PC-9 (cell line): ENCODE results near the gene ELP6. TPM values are rescaled to one million over a fixed set of nuclear protein-coding genes. Genes with fewer than 3 reads are reported as not detected.

Experiments used
- Bru-seq: library from RNA; stranded (reverse); fragments of 400-500 nt; gene quantifications from one replicate; lab custom pipeline; 2021; lab: Mats Ljungman, UMichigan
- BruChase-seq, 2 experiments: library from RNA; stranded (reverse); fragments of 400-500 nt; gene quantifications; one replicate each; lab custom pipeline; 2021; lab: Mats Ljungman, UMichigan
- BruUV-seq: library from RNA; stranded (reverse); fragments of 400-500 nt; replicated peaks from 2 replicates; lab custom pipeline; 2021; lab: Mats Ljungman, UMichigan
- CTCF ChIA-PET: fragments of 300-600 bp; sonication (Branson Sonifier 250); formaldehyde crosslinking; loops from one replicate; lab custom pipeline; 2022; ENCODE audit warnings: antibody characterized with exemption; lab: Charles Lee
- POLR2A ChIA-PET: fragments of 300-600 bp; sonication (Branson Sonifier 250); formaldehyde crosslinking; loops from one replicate; lab custom pipeline; 2022; ENCODE audit warnings: antibody characterized with exemption; ENCODE audit not compliant: unreplicated experiment; lab: Charles Lee
- DNase-seq, 2 experiments: peaks; one replicate each; pipeline versions ENCODE4 v3.0.0 to v3.0.0-alpha.2; 2015 to 2022; ENCODE audit warnings: mixed read lengths in 1 of 2
- H2AFZ ChIP-seq: fragments of 200-600 bp; sonication (generic); 2 replicates; pipeline ENCODE4 v1.8.1; 2017; ENCODE audit warnings: antibody characterized with exemption
- H3F3A ChIP-seq: fragments of 200-600 bp; sonication (generic); 2 replicates; pipeline ENCODE4 v1.8.1; 2017; ENCODE audit warnings: antibody characterized with exemption, mild to moderate bottlenecking, low read depth; ENCODE audit not compliant: insufficient read depth
- H3K27ac ChIP-seq: fragments of 200-600 bp; sonication (generic); 2 replicates; pipeline ENCODE4 v1.6.1; 2016; ENCODE audit warnings: mixed run types
- H3K27me3 ChIP-seq: fragments of 200-600 bp; sonication (generic); 2 replicates; pipeline ENCODE4 v1.6.1; 2016; ENCODE audit warnings: low read depth, mixed run types; ENCODE audit not compliant: insufficient read depth
- H3K36me3 ChIP-seq: fragments of 200-600 bp; sonication (generic); 2 replicates; pipeline ENCODE4 v1.6.1; 2016; ENCODE audit warnings: low read depth, mixed run types
- H3K4me1 ChIP-seq: fragments of 200-600 bp; sonication (generic); replicated peaks from 2 replicates; pipeline ENCODE4 v1.6.1; 2016; ENCODE audit warnings: mixed run types; ENCODE audit not compliant: insufficient read depth
- H3K4me2 ChIP-seq: fragments of 200-600 bp; sonication (generic); 2 replicates; pipeline ENCODE4 v1.6.1; 2017; ENCODE audit warnings: mixed run types
- H3K4me3 ChIP-seq: fragments of 200-600 bp; sonication (generic); 2 replicates; pipeline ENCODE4 v1.6.1; 2016; ENCODE audit warnings: mixed run types
- H3K79me2 ChIP-seq: fragments of 200-600 bp; sonication (generic); 2 replicates; pipeline ENCODE4 v1.6.1; 2017; ENCODE audit warnings: low read depth, mixed run types
- H3K9me2 ChIP-seq: fragments of 200-600 bp; sonication (generic); 2 replicates; pipeline ENCODE4 v1.8.1; 2017; ENCODE audit warnings: mild to moderate bottlenecking; ENCODE audit not compliant: insufficient read depth
- H3K9me3 ChIP-seq: fragments of 200-600 bp; sonication (generic); 2 replicates; pipeline ENCODE4 v1.8.1; 2016; ENCODE audit warnings: low read depth; ENCODE audit not compliant: insufficient read depth
- H4K20me1 ChIP-seq: fragments of 200-600 bp; sonication (generic); 2 replicates; pipeline ENCODE4 v1.8.1; 2017; ENCODE audit not compliant: insufficient read depth
- EZH2 ChIP-seq: fragments of 200-600 bp; sonication (generic); IDR thresholded peaks from 2 replicates; pipeline ENCODE4 v1.8.0; 2017; ENCODE audit warnings: antibody characterized with exemption, low read depth
- intact Hi-C: fragments of 100-400 bp; cut with micrococcal nuclease; formaldehyde crosslinking; loops from one replicate; pipeline ENCODE4 v1.10.0; 2022; ENCODE audit not compliant: unreplicated experiment
- long read RNA-seq: library from polyadenylated mRNA; stranded (forward); transcript quantifications from one replicate; pipeline ENCODE4 v2.0.0, GENCODE V29; 2022
- total RNA-seq: library from RNA; stranded (reverse); gene quantifications from 2 replicates; pipeline ENCODE4 v1.2.3, GENCODE V29; 2021
- TF ChIP-seq, protein P1 (sequence below): fragments of 200-600 bp; sonication (generic); conservative IDR thresholded peaks from 2 replicates; pipeline ENCODE4 v1.6.1; 2017; ENCODE audit warnings: mixed run types, antibody characterized with exemption, mild to moderate bottlenecking, moderate library complexity

ELP6 gene, protein sequence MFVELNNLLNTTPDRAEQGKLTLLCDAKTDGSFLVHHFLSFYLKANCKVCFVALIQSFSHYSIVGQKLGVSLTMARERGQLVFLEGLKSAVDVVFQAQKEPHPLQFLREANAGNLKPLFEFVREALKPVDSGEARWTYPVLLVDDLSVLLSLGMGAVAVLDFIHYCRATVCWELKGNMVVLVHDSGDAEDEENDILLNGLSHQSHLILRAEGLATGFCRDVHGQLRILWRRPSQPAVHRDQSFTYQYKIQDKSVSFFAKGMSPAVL
- total RNA-seq (38.8 and 39.6 TPM in 2 replicates), Bru-seq, nascent RNA (percentile 74 among the genes with signal in this experiment), BruChase-seq, experiment 1, labeled RNA remaining after a 2-hour chase (percentile 66 among the genes with signal in this experiment), BruChase-seq, experiment 2, labeled RNA remaining after a 6-hour chase (percentile 66 among the genes with signal in this experiment)
- long read RNA-seq, transcript ELP6-205 (7 exons, 880 nt): minor isoform, 10 of 57 reads
- long read RNA-seq, transcript ELP6-201 (7 exons, 1,401 nt): major isoform, 21 of 57 reads
- long read RNA-seq, partial matches to known transcripts: 7 of 57 reads
- long read RNA-seq, other reads (novel, unspliced or antisense): 18 of 57 reads

GRCh38 chr3:47513125-47513929 lies at the start of gene ELP6:
TSS of gene ELP6 (minus strand) at chr3:47513712. CDS start at chr3:47513590, 122 bp downstream.
- H3K4me2 ChIP-seq: peak within 1 kb of the TSS; percentile 78
- H3K36me3 ChIP-seq: no peaks in the 10 kb centered on the region; the same call in 1 of the 2 replicates
- H3K4me3 ChIP-seq: peak within 1 kb of the TSS; percentile 68
- no peaks in the 10 kb centered on the region for H3K9me2 ChIP-seq
- intact Hi-C loops: loop anchor here (1.0 to 10.0 kb wide), 4 partner anchors 93 to 819 kb away; partner anchors contain the start of gene ALS2CL
- peaks cover 5% of the 10 kb centered on the region; the same call in 1 of the 2 replicates for H3K4me1 ChIP-seq
- H4K20me1 ChIP-seq: no peaks in the 10 kb centered on the region
- CTCF ChIA-PET: interaction anchor here (0.5 to 1.0 kb wide), 3 partner anchors 92 to 822 kb away, joined by 3 to 4 read pairs (median 3); no protein-coding TSS in a partner anchor
- peak; percentile 83 to 96 for DNase-seq
- H3K79me2 ChIP-seq: peaks cover 21% of the 10 kb centered on the region
- H3K27ac ChIP-seq: peak within 1 kb of the TSS; percentile 55
- H2AFZ ChIP-seq: peak within 1 kb of the TSS; percentile 93
- H3K9me3 ChIP-seq: no peaks in the 10 kb centered on the region
- no peak for TF ChIP-seq EZH2
- TF ChIP-seq, protein P1, sequence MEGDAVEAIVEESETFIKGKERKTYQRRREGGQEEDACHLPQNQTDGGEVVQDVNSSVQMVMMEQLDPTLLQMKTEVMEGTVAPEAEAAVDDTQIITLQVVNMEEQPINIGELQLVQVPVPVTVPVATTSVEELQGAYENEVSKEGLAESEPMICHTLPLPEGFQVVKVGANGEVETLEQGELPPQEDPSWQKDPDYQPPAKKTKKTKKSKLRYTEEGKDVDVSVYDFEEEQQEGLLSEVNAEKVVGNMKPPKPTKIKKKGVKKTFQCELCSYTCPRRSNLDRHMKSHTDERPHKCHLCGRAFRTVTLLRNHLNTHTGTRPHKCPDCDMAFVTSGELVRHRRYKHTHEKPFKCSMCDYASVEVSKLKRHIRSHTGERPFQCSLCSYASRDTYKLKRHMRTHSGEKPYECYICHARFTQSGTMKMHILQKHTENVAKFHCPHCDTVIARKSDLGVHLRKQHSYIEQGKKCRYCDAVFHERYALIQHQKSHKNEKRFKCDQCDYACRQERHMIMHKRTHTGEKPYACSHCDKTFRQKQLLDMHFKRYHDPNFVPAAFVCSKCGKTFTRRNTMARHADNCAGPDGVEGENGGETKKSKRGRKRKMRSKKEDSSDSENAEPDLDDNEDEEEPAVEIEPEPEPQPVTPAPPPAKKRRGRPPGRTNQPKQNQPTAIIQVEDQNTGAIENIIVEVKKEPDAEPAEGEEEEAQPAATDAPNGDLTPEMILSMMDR: peak; percentile 55
- POLR2A ChIA-PET: no interaction called here
- BruUV-seq: TSS peak; percentile 85
- H3F3A ChIP-seq: peaks cover 9% of the 10 kb centered on the region
- no peaks in the 10 kb centered on the region for H3K27me3 ChIP-seq

GRCh38 chr3:47556351-47556750 lies 42.8 kb upstream of the ELP6 start:
- CTCF ChIA-PET: no interaction called here

GRCh38 chr3:47554335-47554734 lies 40.8 kb upstream of the ELP6 start:
- H3K9me2 ChIP-seq: no peaks in the 10 kb centered on the region
- intact Hi-C loops: no loop called here
- no peak overlapping the region for H3K4me2 ChIP-seq
- no peak overlapping the region for H3K27ac ChIP-seq
- H3K79me2 ChIP-seq: no peaks in the 10 kb centered on the region
- no peaks in the 10 kb centered on the region for H3K9me3 ChIP-seq
- no peaks in the 10 kb centered on the region for H3K36me3 ChIP-seq
- no peak overlapping the region for H2AFZ ChIP-seq
- no peaks in the 10 kb centered on the region for H3K27me3 ChIP-seq
- H4K20me1 ChIP-seq: no peaks in the 10 kb centered on the region
- no peak for DNase-seq
- H3K4me1 ChIP-seq: no peaks in the 10 kb centered on the region
- POLR2A ChIA-PET: no interaction called here
- TF ChIP-seq, protein P1: no peak
- TF ChIP-seq EZH2: no peak
- CTCF ChIA-PET: no interaction called here
- no TSS peak for BruUV-seq
- H3K4me3 ChIP-seq: no peak overlapping the region
- H3F3A ChIP-seq: no peaks in the 10 kb centered on the region

More at GRCh38 chr3:47556351-47556750, 42.8 kb upstream of the ELP6 start:
- no peaks in the 10 kb centered on the region for H3K9me3 ChIP-seq
- H4K20me1 ChIP-seq: no peaks in the 10 kb centered on the region
- H3K27ac ChIP-seq: no peak overlapping the region
- no peaks in the 10 kb centered on the region for H3K4me1 ChIP-seq
- H3K79me2 ChIP-seq: no peaks in the 10 kb centered on the region
- H3K36me3 ChIP-seq: no peaks in the 10 kb centered on the region
- no peak for TF ChIP-seq EZH2
- H3K27me3 ChIP-seq: no peaks in the 10 kb centered on the region
- intact Hi-C loops: no loop called here
- no peak for DNase-seq
- no peaks in the 10 kb centered on the region for H3K9me2 ChIP-seq
- no peak overlapping the region for H3K4me3 ChIP-seq
- H2AFZ ChIP-seq: no peak overlapping the region
- H3K4me2 ChIP-seq: no peak overlapping the region
- H3F3A ChIP-seq: no peaks in the 10 kb centered on the region
- no TSS peak for BruUV-seq
- POLR2A ChIA-PET: interaction anchor here (0.6 kb wide), 1 partner anchor 63 kb away, joined by 3 read pairs; no protein-coding TSS in a partner anchor
